T47D (cell line): ENCODE data around the gene MRPS6.

Experiments used
- DNase-seq, 2 experiments: peaks; one replicate each; pipeline versions ENCODE4 v3.0.0 to v3.0.0-alpha.2; 2011 to 2012; ENCODE audit warnings: low read depth in 1 of 2, low spot score in 1 of 2
- JUND ChIP-seq: IDR thresholded peaks from 2 replicates; pipeline ENCODE4 v1.6.1; 2012; ENCODE audit warnings: low read depth
- in situ Hi-C: cut with HindIII; loops from 2 replicates; pipeline ENCODE4 v1.10.0; 2016; ENCODE audit warnings: low sequenced_read_pairs, low pct_unique_long_range_greater_than_20kb

The MRPS6 gene

DNA sequence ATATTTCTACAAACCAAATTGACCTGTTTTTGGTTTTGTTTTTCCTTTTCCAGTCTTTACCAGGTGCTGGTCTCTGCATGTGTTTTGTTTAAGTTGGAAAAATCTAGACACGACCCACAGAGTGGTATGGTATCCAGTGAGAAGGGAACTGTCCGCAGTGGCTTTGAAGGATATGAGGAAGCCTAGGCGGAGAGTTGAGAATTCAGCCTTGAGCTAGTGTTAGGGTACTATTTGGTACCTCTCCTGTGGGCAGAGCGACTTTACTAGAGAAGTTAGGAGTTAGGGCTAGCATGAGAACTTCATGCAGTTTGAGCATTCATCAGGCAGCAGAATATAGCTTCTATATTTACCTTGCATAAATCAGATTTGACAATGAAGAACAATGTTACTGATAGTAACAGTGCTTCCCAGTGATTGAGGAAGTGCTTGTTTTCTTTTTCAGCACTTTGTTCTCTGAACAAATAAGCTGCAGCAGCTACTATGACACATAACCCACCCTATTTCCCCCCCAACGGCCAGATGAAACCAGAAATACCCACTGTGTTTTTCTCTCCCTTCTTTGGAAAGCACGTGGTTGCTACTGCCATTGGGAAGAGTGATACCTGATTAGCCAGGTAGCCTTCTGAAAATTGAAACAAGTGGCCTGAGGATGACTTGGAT is 19.0 kb downstream of the MRPS6 start:
- DNase-seq = no peak
- in situ Hi-C loops = no loop called here
- TF ChIP-seq JUND = no peak

DNA sequence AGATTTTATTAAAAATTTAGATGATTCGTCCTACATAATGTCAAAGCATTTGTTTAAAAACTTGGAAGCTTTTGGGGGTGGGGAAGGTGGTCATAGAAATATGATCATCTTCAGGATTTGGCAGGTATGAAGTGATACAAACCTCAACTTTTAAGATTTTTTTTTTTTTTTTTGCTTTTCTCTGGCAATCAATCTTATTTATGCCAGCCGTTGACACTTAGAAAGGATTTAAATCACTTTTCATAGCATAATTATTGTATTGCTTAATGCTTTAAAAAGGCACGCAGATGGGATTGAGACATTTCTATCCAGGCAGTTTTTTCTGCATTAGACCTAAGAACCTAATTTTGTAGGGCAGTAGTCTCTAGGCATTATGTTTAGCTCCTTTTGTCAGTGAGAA is 19.7 kb downstream of the MRPS6 start:
- no peak for DNase-seq
- no peak for TF ChIP-seq JUND
- in situ Hi-C loops = no loop called here

- no peak for DNase-seq
- no peak for TF ChIP-seq JUND
- in situ Hi-C loops = no loop called here
Measured at GRCh38 chr21:34094949-34095348, 21.6 kb downstream of the MRPS6 start.

- no peak for DNase-seq
- no peak for TF ChIP-seq JUND
- in situ Hi-C loops = no loop called here
Measured at GRCh38 chr21:34097442-34097841, 24.1 kb downstream of the MRPS6 start.

- TF ChIP-seq JUND = no peak
- in situ Hi-C loops = no loop called here
Measured at GRCh38 chr21:34100337-34100736, 27.0 kb downstream of the MRPS6 start.

GRCh38 chr21:34100790-34101189 is 27.4 kb downstream of the MRPS6 start:
- DNase-seq = no peak
- TF ChIP-seq JUND = no peak
- in situ Hi-C loops = no loop called here

More at GRCh38 chr21:34100337-34100736, 27.0 kb downstream of the MRPS6 start:
- DNase-seq = no peak

DNA sequence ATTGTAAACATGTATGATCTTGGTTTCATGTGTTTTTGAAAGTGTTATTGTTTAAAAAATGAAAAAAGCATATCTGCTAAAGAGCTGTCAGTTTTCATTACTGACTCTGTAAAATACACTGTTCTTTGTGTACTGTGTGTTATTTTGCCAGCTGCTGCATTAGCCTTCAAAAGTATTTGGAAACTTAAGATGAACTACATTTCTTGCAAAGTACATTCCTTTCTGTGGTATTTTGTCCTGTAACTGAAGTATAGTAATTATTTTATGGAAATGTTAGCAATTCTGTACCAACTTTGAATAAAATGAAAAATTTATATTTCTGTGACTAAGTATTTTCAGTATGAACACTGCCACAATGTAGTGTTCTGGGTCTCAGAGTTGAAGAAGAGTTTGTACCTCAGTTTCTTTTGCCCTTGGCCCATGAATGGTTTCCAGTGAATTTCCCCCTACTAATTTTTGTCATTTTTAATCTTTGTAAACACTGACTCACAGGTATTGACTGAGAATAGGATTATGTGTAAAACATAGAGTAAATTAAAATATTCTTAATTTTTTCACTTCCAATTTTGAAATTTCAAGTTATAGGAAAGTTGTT is 32.7 kb downstream of the MRPS6 start:
- no peak for TF ChIP-seq JUND
- in situ Hi-C loops = no loop called here
- DNase-seq = no peak

DNA sequence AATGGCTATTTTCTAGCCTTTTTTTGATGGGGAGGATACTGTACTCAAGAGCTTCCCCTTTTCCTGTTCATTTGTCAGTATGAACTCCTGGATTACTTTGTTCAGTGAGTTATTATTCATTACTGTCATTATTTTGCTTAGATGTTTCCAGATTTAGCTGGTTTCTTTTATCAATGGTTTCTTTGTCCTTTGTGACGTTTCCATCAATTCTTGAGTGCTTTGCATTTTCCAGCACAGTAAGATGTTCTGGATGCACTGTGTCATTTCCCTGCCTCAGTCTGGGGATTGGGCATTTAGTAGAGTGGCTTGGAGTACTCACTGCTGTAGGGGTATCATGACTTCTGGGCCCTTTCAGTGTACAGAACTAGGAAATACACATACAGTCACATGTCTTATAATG is 34.2 kb downstream of the MRPS6 start:
- no peak for TF ChIP-seq JUND
- no peak for DNase-seq
- in situ Hi-C loops = no loop called here

DNA sequence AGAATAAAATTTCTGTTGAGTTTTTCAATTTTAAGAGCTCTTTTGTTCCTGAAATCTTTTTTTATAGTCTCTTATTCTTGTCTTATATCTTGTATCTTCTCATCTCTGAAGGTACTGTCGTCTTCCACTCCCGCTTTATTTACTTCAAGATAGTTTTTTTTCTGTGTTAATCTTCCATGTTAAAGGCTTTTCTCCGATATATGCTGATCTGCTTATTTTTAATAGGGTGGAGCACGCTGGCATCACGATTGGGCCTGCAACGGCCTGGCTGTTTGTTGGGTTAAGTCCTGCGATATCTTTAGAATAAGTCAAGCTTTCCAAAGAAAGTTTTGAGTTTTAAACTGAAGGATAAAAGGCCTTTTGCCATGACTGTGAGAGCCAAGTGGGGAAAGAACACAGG is 35.7 kb downstream of the MRPS6 start:
- in situ Hi-C loops = no loop called here
- DNase-seq = no peak
- TF ChIP-seq JUND = no peak

DNA sequence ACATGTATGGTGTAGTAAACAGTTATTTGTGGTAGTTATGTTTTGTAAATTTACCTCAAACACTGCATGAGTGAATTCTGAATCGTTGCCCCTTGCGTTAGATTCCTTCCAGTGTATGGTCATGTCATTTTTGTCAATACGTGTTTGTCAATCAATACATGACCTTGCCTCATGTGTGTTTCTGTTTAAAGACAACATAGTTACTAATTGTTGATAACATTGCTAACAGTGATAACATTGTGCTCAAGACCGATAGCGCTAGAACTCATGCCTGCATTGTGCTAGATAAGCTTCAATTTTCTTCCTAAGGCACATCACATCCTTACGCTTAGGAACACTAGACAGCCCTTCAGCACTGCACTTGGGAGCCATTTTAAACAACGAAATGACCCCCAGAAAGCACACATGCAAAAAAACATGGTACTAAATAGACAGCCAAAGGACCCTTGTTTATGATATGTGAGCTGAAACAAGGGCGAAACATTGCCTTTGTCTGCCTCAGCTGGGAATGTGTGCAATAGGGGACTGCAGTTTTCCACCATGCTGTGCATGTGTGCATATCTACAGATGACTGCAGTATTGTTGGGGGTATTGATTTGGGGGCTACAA is 37.3 kb downstream of the MRPS6 start:
- in situ Hi-C loops = no loop called here
- TF ChIP-seq JUND = no peak
- no peak for DNase-seq

- DNase-seq = no peak
- in situ Hi-C loops = no loop called here
- no peak for TF ChIP-seq JUND
Measured at GRCh38 chr21:34112316-34113033, 39.1 kb downstream of the MRPS6 start.

DNA sequence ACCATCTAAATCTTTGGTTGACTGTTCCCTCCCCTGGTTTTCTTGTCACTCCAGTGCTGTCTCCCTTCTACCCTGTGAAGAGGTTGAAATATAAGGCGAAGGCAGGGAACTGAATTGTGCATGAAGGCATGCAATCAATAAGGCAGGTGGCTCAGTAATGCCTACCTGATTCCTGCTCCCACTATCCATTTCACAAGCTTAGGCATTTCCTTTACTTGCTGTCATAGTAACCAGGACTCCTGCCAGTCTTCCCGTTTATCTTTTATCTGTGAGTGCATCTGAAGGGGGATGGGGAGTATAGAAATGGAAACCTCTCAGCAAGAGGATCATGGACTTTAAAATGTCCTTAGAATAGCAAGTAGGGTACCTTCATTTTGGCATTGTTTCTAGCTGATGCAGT is 40.5 kb downstream of the MRPS6 start:
- DNase-seq = no peak
- in situ Hi-C loops = no loop called here
- TF ChIP-seq JUND = no peak

GRCh38 chr21:34115160-34115559 is 41.8 kb downstream of the MRPS6 start:
- in situ Hi-C loops = no loop called here
- DNase-seq = no peak
- TF ChIP-seq JUND = no peak
